Memory B cell (primary cell): ENCODE measurements around the gene FLRT3.

ENCODE experiments used
- ATAC-seq: fragments of 150-1000 bp; cut with Tn5 transposase; 2 replicates; pipeline ENCODE4 v1.10.0; 2021; ENCODE audit warnings: low read depth, mild to moderate bottlenecking, moderate library complexity
- DNase-seq, 2 donors: peaks; one replicate each; pipeline ENCODE4 v3.0.0; 2022; ENCODE audit warnings: low spot score in 2 of 2
- H3K27ac Mint-ChIP-seq: one replicate; pipeline ENCODE4 v1.8.0; 2022; ENCODE audit warnings: mild to moderate bottlenecking, moderate library complexity, mixed read lengths
- H3K27me3 Mint-ChIP-seq: one replicate; pipeline ENCODE4 v1.8.0; 2022; ENCODE audit warnings: mixed read lengths
- H3K36me3 Mint-ChIP-seq: one replicate; pipeline ENCODE4 v1.8.0; 2022; ENCODE audit warnings: mild to moderate bottlenecking, mixed read lengths
- H3K4me1 Mint-ChIP-seq: one replicate; pipeline ENCODE4 v1.8.0; 2022; ENCODE audit warnings: mixed read lengths
- H3K4me3 Mint-ChIP-seq: one replicate; pipeline ENCODE4 v1.8.0; 2022; ENCODE audit warnings: mild to moderate bottlenecking, moderate library complexity, mixed read lengths
- H3K9me3 Mint-ChIP-seq: one replicate; pipeline ENCODE4 v1.8.0; 2022; ENCODE audit warnings: mixed read lengths

The FLRT3 gene

DNA sequence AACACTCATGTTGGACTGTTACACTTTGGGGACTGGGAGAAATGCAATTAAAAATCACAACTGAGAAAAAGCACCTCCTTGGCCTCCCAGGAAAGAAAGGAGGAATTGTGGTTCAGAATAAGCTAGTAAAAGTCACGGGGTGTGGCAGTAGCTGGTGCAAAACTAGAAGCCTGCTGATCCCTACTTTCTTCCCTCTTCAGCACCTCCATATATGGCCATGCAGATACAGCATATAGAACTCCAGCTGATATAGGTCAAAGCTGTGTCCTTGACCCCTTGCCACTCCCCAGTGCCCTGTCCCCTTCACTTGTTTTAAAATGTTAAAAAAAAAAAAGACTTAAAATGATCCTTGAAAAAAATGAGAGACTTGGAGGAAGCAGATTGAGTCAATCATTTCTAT lies 5.5 kb upstream of the FLRT3 start:
- Mint-ChIP-seq H3K36me3 (no peaks in the 10 kb centered on the region), H3K27me3 (peaks cover 2% of the 10 kb centered on the region), H3K27ac (no peak overlapping the region), H3K4me3 (no peak overlapping the region), H3K9me3 (no peaks in the 10 kb centered on the region), H3K4me1 (no peaks in the 10 kb centered on the region)
- no peak for DNase-seq
- ATAC-seq, result no peak

- ATAC-seq (no peak), DNase-seq (no peak)
- no peaks in the 10 kb centered on the region for H3K36me3 Mint-ChIP-seq
- H3K4me3 Mint-ChIP-seq, result no peak overlapping the region
- no peak overlapping the region for H3K27ac Mint-ChIP-seq
- no peaks in the 10 kb centered on the region for H3K9me3 Mint-ChIP-seq
- H3K4me1 Mint-ChIP-seq, result no peaks in the 10 kb centered on the region
- peaks cover 2% of the 10 kb centered on the region for H3K27me3 Mint-ChIP-seq
Observed at GRCh38 chr20:14341801-14342200, 4.4 kb upstream of the FLRT3 start.

DNA sequence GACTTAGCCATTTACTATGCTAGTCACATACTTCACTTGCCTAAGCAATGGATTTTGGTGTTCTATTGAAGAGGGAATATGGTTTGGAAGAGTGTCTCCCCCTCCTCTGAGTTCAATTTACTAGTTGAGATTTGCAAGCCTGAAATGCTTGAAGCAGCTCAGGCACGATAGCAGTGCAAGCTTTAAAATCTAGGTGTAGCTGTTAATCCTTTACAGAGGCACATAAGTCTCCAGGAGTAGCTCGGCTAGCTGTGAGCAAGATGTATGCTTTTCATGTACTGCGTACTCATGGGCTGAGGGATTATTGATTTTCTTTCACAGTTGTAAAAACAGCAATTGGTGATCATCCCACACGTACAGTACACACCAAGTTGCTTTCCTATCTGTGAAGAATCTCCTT lies 726 bp downstream of the FLRT3 start:
- H3K4me1 Mint-ChIP-seq, result no peaks in the 10 kb centered on the region
- H3K4me3 Mint-ChIP-seq, result no peak overlapping the region
- ATAC-seq, result no peak
- DNase-seq, result no peak
- H3K36me3 Mint-ChIP-seq, result no peaks in the 10 kb centered on the region
- no peak overlapping the region for H3K27ac Mint-ChIP-seq
- no peaks in the 10 kb centered on the region for H3K27me3 Mint-ChIP-seq
- H3K9me3 Mint-ChIP-seq, result no peaks in the 10 kb centered on the region

GRCh38 chr20:14335052-14335451 lies 2.4 kb downstream of the FLRT3 start:
- Mint-ChIP-seq H3K27me3 (no peaks in the 10 kb centered on the region), H3K27ac (no peak overlapping the region), H3K4me3 (no peak overlapping the region), H3K9me3 (no peaks in the 10 kb centered on the region), H3K4me1 (no peaks in the 10 kb centered on the region), H3K36me3 (no peaks in the 10 kb centered on the region)
- no peak for DNase-seq
- ATAC-seq, result no peak

- no peaks in the 10 kb centered on the region for H3K9me3 Mint-ChIP-seq
- DNase-seq, result no peak
Observed at GRCh38 chr20:14334306-14334930, 3.0 kb downstream of the FLRT3 start.

GRCh38 chr20:14333721-14334120 lies 3.7 kb downstream of the FLRT3 start:
- Mint-ChIP-seq H3K4me1 (no peaks in the 10 kb centered on the region), H3K27ac (no peak overlapping the region)
- no peak for ATAC-seq

More at GRCh38 chr20:14334306-14334930, 3.0 kb downstream of the FLRT3 start:
- Mint-ChIP-seq H3K4me3 (no peak overlapping the region), H3K4me1 (no peaks in the 10 kb centered on the region), H3K27me3 (no peaks in the 10 kb centered on the region), H3K27ac (no peak overlapping the region), H3K36me3 (no peaks in the 10 kb centered on the region)
- no peak for ATAC-seq

GRCh38 chr20:14332866-14333265 lies 4.5 kb downstream of the FLRT3 start:
- Mint-ChIP-seq H3K27me3 (no peaks in the 10 kb centered on the region), H3K27ac (no peak overlapping the region), H3K4me1 (no peaks in the 10 kb centered on the region), H3K4me3 (no peak overlapping the region), H3K9me3 (no peaks in the 10 kb centered on the region), H3K36me3 (no peaks in the 10 kb centered on the region)
- DNase-seq, result no peak
- ATAC-seq, result no peak

More at GRCh38 chr20:14333721-14334120, 3.7 kb downstream of the FLRT3 start:
- Mint-ChIP-seq H3K9me3 (no peaks in the 10 kb centered on the region), H3K27me3 (no peaks in the 10 kb centered on the region), H3K4me3 (no peak overlapping the region), H3K36me3 (no peaks in the 10 kb centered on the region)
- no peak for DNase-seq

GRCh38 chr20:14331646-14332045 lies 5.8 kb downstream of the FLRT3 start:
- DNase-seq, result no peak
- H3K36me3 Mint-ChIP-seq, result no peaks in the 10 kb centered on the region
- H3K4me1 Mint-ChIP-seq, result no peaks in the 10 kb centered on the region
- H3K4me3 Mint-ChIP-seq, result no peak overlapping the region
- no peak for ATAC-seq
- H3K9me3 Mint-ChIP-seq, result no peaks in the 10 kb centered on the region
- no peaks in the 10 kb centered on the region for H3K27me3 Mint-ChIP-seq
- no peak overlapping the region for H3K27ac Mint-ChIP-seq

GRCh38 chr20:14319704-14320103 lies 17.7 kb downstream of the FLRT3 start:
- Mint-ChIP-seq H3K4me3 (no peak overlapping the region), H3K27me3 (no peaks in the 10 kb centered on the region), H3K27ac (no peak overlapping the region), H3K4me1 (no peaks in the 10 kb centered on the region), H3K36me3 (no peaks in the 10 kb centered on the region), H3K9me3 (peaks cover 3% of the 10 kb centered on the region)
- ATAC-seq (no peak), DNase-seq (no peak)

GRCh38 chr20:14313341-14314020 lies 23.9 kb downstream of the FLRT3 start:
- peaks cover 3% of the 10 kb centered on the region for H3K9me3 Mint-ChIP-seq
- H3K27ac Mint-ChIP-seq, result no peak overlapping the region

DNA sequence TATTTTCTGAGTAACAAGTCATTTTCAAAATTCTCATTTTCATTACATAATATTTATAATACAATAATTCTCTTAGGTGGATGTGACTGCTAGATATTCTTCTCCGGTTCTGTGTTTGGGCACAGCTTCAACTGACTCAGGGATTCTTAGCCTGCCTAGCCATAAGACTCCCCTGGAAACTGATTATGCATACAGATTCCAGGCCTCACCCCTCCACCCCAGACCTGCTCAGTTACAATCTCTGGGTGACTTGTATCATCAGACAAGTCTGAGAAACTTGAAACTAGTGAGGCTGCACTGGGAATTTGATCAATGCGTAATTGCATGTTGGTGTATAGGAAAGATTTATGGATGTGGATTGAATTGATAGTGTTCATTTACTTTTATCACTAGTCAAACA lies 25.4 kb downstream of the FLRT3 start:
- Mint-ChIP-seq H3K4me3 (no peak overlapping the region), H3K4me1 (no peaks in the 10 kb centered on the region), H3K27me3 (no peaks in the 10 kb centered on the region), H3K36me3 (no peaks in the 10 kb centered on the region), H3K27ac (no peak overlapping the region), H3K9me3 (peaks cover 3% of the 10 kb centered on the region)
- DNase-seq (no peak), ATAC-seq (no peak)

More at GRCh38 chr20:14313341-14314020, 23.9 kb downstream of the FLRT3 start:
- ATAC-seq (no peak), DNase-seq (no peak)
- no peak overlapping the region for H3K4me3 Mint-ChIP-seq
- H3K27me3 Mint-ChIP-seq, result no peaks in the 10 kb centered on the region
- no peaks in the 10 kb centered on the region for H3K36me3 Mint-ChIP-seq
- H3K4me1 Mint-ChIP-seq, result no peaks in the 10 kb centered on the region

- no peaks in the 10 kb centered on the region for H3K4me1 Mint-ChIP-seq
- H3K36me3 Mint-ChIP-seq, result no peaks in the 10 kb centered on the region
- DNase-seq (no peak), ATAC-seq (no peak)
- no peaks in the 10 kb centered on the region for H3K27me3 Mint-ChIP-seq
- H3K9me3 Mint-ChIP-seq, result peaks cover 1% of the 10 kb centered on the region
- no peak overlapping the region for H3K4me3 Mint-ChIP-seq
- no peak overlapping the region for H3K27ac Mint-ChIP-seq
Observed at GRCh38 chr20:14310977-14311627, 26.3 kb downstream of the FLRT3 start.

DNA sequence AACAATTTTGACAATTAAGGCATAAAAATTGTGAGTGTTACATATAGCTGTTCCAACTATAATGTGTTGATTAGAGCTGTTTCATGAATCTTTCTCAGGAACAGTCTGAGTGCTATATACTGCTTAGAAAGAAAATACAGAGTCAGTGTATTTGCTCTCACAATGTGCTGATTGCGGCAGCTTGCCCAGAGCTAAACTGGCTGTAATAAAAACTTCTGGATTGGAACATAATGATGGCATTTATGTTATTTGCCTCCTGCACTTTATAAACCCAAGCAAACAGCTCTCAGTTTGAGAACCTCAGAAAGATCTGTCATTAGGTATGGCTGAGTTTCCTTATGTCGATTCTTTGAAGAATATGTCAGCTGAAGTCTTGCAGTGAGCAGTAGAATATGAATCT lies 29.5 kb downstream of the FLRT3 start:
- Mint-ChIP-seq H3K27me3 (no peaks in the 10 kb centered on the region), H3K4me1 (no peaks in the 10 kb centered on the region), H3K27ac (no peak overlapping the region), H3K9me3 (peaks cover 5% of the 10 kb centered on the region), H3K4me3 (no peak overlapping the region), H3K36me3 (no peaks in the 10 kb centered on the region)
- ATAC-seq (no peak), DNase-seq (no peak)

DNA sequence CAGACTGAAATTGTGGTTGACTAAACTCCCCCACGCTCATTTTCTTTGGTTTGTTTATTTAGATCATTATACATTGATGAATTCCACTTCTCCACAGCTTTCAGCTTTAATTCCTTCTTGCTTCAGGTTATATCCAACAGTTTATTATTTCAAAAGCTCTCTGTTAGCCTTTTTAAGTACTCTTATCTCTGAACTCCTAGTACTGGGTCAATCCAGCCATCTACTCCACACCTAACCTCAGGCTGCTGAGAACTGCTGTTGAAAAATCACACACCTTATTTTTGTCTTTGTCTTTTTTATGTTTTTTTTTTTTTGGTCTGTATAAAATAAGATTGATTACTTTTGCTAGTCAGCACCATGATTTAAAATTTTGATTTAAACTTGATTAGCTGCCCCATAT lies 32.9 kb downstream of the FLRT3 start:
- no peaks in the 10 kb centered on the region for H3K27me3 Mint-ChIP-seq
- H3K9me3 Mint-ChIP-seq, result peaks cover 5% of the 10 kb centered on the region
- H3K36me3 Mint-ChIP-seq, result no peaks in the 10 kb centered on the region
- ATAC-seq (no peak), DNase-seq (no peak)
- H3K4me3 Mint-ChIP-seq, result no peak overlapping the region
- no peak overlapping the region for H3K27ac Mint-ChIP-seq
- no peaks in the 10 kb centered on the region for H3K4me1 Mint-ChIP-seq
